Thyroid gland (tissue), 4 donors: Measurements from ENCODE around the gene PCDHA12. TPM values are rescaled to one million over a fixed set of nuclear protein-coding genes. Genes with fewer than 3 reads are reported as not detected.
"Not testable (repeated sequence)": the region's sequence is repeated elsewhere in the genome, so short reads cannot be mapped to it uniquely, and the experiment has no call there.

Experiments
- DNase-seq, 2 donors: peaks; one replicate each; pipeline ENCODE4 v3.0.0-alpha.2; 2019
- H3K27ac ChIP-seq, 3 donors: fragments of 200-600 bp; sonication (generic); 1 replicate in 2 of 3; 2 replicates in 1 of 3; pipeline ENCODE4 v1.5.1; 2016 to 2019; ENCODE audit warnings: mild to moderate bottlenecking in 1 of 3, moderate library complexity in 1 of 3
- H3K27me3 ChIP-seq: fragments of 200-600 bp; sonication (generic); one replicate; pipeline ENCODE4 v1.5.1; 2019
- H3K36me3 ChIP-seq, 2 donors: fragments of 200-600 bp; sonication (generic); one replicate each; pipeline ENCODE4 v1.5.1; 2016 to 2019
- H3K4me1 ChIP-seq, 2 donors: fragments of 200-600 bp; sonication (generic); one replicate each; pipeline ENCODE4 v1.5.1; 2017 to 2019
- H3K4me3 ChIP-seq, 3 donors: fragments of 200-600 bp; sonication (generic); replicated peaks in 1 of 3; 1 replicate in 2 of 3; 2 replicates in 1 of 3; pipeline ENCODE4 v1.5.1; 2016; ENCODE audit warnings: mild to moderate bottlenecking in 1 of 3
- H3K9me3 ChIP-seq: fragments of 200-600 bp; sonication (generic); one replicate; pipeline ENCODE4 v1.5.1; 2017
- POLR2A ChIP-seq, 2 donors: fragments of 450-650 bp; IDR thresholded peaks; one replicate each; pipeline ENCODE4 v1.6.1; 2017; ENCODE audit warnings: antibody characterized with exemption in 2 of 2, mild to moderate bottlenecking in 2 of 2, moderate library complexity in 1 of 2
- WGBS, 2 donors: methylation state at CpG; one replicate each; pipeline ENCODE4 v1.1.5; 2017; 5-methylcytosine and 5-hydroxymethylcytosine counted together
- intact Hi-C: fragments of 100-400 bp; cut with DNase I; formaldehyde crosslinking; loops from one replicate; pipeline ENCODE4 v1.15.1; 2023
- total RNA-seq, 4 donors: library from RNA; depleted of rRNA; stranded (reverse); fragments of >200 nt; gene quantifications; one replicate each; pipeline ENCODE4 v1.2.3, GENCODE V29; 2016
- TF ChIP-seq, protein P1 (sequence below), 6 experiments: fragments of 200-600 bp in 3 of 6; fragments of 450-650 bp in 3 of 6; sonication (generic) in 3 of 6; IDR thresholded peaks; one replicate each; pipeline ENCODE4 v1.5.1; 2016 to 2019; ENCODE audit warnings: antibody characterized with exemption in 6 of 6, mild to moderate bottlenecking in 2 of 6, inconsistent platforms in 1 of 6, moderate library complexity in 1 of 6

PCDHA12 gene
- total RNA-seq, 4 donors from 2014 or later = 3.3 to 9.6 (median 6.1) TPM

DNA sequence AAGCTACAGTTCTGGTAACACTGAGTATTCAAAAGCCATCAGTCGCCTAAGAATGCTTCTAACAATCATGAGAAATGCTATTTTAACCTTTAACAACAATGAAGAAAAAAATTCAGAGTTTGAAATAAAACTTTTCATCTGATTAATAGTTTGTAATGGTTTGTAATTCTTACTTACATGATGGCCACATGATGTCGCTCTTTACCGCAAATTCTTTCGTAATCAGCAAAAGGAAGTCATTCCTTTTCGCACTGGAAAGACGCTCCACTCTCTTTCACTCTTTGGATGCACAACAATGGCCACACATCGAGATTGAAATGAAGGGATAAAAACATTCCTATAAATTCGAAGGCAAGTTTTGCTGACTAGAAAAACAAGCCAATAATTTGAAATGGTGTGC is 41.1 kb upstream of the PCDHA12 start, which contains the start of gene PCDHA7:
PCDHA7 (plus strand) TSS at position 277 of the 400 bp plus-strand sequence; CDS start at position 392, 115 bp downstream.
- Histone ChIP-seq H3K36me3 (no peaks in the 10 kb centered on the region), H3K27me3 (no peaks in the 10 kb centered on the region), H3K4me1 (no peaks in the 10 kb centered on the region), H3K27ac (no peak within 1 kb of the TSS), H3K4me3 (no peak within 1 kb of the TSS), H3K9me3 (no peaks in the 10 kb centered on the region)
- intact Hi-C loops = no loop called here
- 6 to 12% methylated on average over 8 of the region's 8 CpGs for WGBS, 2 donors
- DNase-seq = no peak
- no peak for TF ChIP-seq POLR2A (IDR thresholded peaks at IDR 0.05)
- TF ChIP-seq, protein P1, sequence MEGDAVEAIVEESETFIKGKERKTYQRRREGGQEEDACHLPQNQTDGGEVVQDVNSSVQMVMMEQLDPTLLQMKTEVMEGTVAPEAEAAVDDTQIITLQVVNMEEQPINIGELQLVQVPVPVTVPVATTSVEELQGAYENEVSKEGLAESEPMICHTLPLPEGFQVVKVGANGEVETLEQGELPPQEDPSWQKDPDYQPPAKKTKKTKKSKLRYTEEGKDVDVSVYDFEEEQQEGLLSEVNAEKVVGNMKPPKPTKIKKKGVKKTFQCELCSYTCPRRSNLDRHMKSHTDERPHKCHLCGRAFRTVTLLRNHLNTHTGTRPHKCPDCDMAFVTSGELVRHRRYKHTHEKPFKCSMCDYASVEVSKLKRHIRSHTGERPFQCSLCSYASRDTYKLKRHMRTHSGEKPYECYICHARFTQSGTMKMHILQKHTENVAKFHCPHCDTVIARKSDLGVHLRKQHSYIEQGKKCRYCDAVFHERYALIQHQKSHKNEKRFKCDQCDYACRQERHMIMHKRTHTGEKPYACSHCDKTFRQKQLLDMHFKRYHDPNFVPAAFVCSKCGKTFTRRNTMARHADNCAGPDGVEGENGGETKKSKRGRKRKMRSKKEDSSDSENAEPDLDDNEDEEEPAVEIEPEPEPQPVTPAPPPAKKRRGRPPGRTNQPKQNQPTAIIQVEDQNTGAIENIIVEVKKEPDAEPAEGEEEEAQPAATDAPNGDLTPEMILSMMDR (IDR thresholded peaks at IDR 0.05) = no peak

DNA sequence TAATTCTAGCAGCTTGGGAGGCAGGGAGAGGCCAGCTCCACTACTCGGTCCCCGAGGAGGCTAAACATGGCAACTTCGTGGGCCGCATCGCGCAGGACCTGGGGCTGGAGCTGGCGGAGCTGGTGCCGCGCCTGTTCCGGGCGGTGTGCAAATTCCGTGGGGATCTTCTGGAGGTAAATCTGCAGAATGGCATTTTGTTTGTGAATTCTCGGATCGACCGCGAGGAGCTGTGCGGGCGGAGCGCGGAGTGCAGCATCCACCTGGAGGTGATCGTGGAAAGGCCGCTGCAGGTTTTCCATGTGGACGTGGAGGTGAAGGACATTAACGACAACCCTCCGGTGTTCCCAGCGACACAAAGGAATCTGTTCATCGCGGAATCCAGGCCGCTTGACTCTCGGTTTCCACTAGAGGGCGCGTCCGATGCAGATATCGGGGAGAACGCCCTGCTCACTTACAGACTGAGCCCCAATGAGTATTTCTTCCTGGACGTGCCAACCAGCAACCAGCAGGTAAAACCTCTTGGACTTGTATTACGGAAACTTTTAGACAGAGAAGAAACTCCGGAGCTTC is 40.6 kb upstream of the PCDHA12 start:
- H3K27ac ChIP-seq, H3K36me3 ChIP-seq, H3K4me3 ChIP-seq, H3K27me3 ChIP-seq, intact Hi-C loops, H3K9me3 ChIP-seq, DNase-seq, H3K4me1 ChIP-seq: not testable (repeated sequence)
- 16 to 19% methylated on average over 26 to 27 of the region's 38 CpGs for WGBS, 2 donors

DNA sequence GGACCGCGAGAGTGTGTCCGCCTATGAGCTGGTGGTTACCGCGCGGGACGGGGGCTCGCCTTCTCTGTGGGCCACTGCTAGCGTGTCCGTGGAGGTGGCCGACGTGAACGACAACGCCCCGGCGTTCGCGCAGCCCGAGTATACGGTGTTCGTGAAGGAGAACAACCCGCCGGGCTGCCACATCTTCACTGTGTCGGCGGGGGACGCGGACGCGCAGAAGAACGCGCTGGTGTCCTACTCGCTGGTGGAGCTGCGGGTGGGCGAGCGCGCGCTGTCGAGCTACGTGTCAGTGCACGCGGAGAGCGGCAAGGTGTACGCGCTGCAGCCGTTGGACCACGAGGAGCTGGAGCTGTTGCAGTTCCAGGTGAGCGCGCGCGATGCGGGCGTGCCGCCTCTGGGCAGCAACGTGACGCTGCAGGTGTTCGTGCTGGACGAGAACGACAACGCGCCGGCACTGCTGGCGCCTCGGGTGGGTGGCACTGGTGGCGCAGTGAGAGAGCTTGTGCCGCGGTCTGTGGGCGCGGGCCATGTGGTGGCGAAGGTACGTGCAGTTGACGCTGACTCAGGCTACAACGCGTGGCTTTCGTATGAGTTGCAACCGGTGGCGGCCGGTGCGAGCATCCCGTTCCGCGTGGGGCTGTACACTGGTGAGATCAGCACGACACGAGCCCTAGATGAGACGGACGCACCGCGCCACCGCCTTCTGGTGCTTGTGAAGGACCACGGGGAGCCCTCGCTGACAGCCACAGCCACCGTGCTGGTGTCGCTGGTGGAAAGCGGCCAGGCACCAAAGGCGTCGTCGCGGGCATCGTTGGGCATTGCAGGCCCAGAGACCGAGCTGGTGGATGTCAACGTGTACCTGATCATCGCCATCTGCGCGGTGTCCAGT is 39.2 kb upstream of the PCDHA12 start:
- Histone ChIP-seq H3K36me3 (no peaks in the 10 kb centered on the region), H3K4me1 (no peaks in the 10 kb centered on the region), H3K4me3 (no peak overlapping the region), H3K27me3 (no peaks in the 10 kb centered on the region), H3K27ac (no peak overlapping the region), H3K9me3 (no peaks in the 10 kb centered on the region)
- 38 to 52% methylated on average over 24 to 54 of the region's 103 CpGs for WGBS, 2 donors
- intact Hi-C loops = no loop called here
- TF ChIP-seq, protein P1 (IDR thresholded peaks at IDR 0.05) = no peak
- TF ChIP-seq POLR2A (IDR thresholded peaks at IDR 0.05) = no peak
- no peak for DNase-seq

DNA sequence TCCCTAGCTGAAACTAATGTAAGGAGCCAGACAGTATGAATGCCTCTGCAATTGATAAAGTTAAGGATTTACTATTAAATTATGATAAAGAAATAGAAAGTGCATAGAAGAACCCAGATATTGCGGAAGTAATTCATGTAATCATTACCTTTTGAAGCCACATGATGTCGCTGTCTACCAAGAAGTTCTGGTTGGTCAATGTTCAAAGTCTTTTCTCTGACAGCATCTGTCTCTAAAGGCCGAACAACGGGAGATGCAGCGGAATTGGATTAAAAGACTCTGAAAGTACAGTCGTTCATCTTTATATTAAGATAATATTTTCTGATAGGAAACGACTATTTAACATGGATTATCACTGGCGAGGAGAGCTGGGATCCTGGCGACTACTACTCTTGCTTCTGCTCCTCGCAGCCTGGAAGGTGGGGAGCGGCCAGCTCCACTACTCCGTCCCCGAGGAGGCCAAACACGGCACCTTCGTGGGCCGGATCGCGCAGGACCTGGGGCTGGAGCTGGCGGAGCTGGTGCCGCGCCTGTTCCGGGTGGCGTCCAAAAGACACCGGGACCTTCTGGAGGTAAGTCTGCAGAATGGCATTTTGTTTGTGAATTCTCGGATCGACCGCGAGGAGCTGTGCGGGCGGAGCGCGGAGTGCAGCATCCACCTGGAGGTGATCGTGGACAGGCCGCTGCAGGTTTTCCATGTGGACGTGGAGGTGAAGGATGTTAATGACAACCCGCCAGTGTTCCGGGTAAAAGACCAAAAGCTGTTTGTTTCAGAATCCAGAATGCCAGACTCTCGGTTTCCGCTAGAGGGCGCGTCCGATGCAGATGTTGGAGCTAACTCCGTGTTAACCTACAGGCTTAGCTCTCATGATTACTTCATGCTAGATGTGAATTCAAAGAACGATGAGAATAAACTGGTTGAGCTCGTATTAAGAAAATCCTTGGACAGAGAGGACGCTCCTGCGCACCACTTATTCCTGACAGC is 33.8 kb upstream of the PCDHA12 start, which contains the start of gene PCDHA8:
PCDHA8 (plus strand) TSS at position 210 of the 985 bp plus-strand sequence; CDS start at position 345, 135 bp downstream.
- Histone ChIP-seq H3K4me1 (no peaks in the 10 kb centered on the region), H3K36me3 (no peaks in the 10 kb centered on the region), H3K4me3 (no peak within 1 kb of the TSS), H3K9me3 (no peaks in the 10 kb centered on the region), H3K27me3 (no peaks in the 10 kb centered on the region), H3K27ac (no peak within 1 kb of the TSS)
- TF ChIP-seq POLR2A (IDR thresholded peaks at IDR 0.05) = no peak
- TF ChIP-seq, protein P1 (IDR thresholded peaks at IDR 0.05) = peak in 1 of 6 experiments; percentile 12
- intact Hi-C loops = no loop called here
- DNase-seq = no peak
- 21 to 23% methylated on average over 31 to 45 of the region's 47 CpGs for WGBS, 2 donors
